MM.1S (cell line): Measurements from ENCODE around the gene WIPF3.

ENCODE experiments used
- DNase-seq: peaks from one replicate; pipeline ENCODE4 v3.0.0-alpha.2; 2015
- H2AFZ ChIP-seq: fragments of 300-600 bp; sonication (generic); 2 replicates; pipeline ENCODE4 v1.6.0; 2016; ENCODE audit warnings: antibody characterized with exemption, low read length
- H3F3A ChIP-seq: fragments of 300-600 bp; sonication (generic); 2 replicates; pipeline ENCODE4 v1.6.1; 2016; ENCODE audit warnings: mild to moderate bottlenecking, antibody characterized with exemption, low read length, moderate library complexity, mixed read lengths; ENCODE audit not compliant: insufficient read depth
- H3K27ac ChIP-seq: fragments of 300-600 bp; sonication (generic); 2 replicates; pipeline ENCODE4 v1.5.1; 2016; ENCODE audit warnings: mild to moderate bottlenecking, low read length
- H3K27me3 ChIP-seq: fragments of 300-600 bp; sonication (generic); replicated peaks from 2 replicates; pipeline ENCODE4 v1.6.0; 2016; ENCODE audit warnings: low read length; ENCODE audit not compliant: insufficient read depth
- H3K36me3 ChIP-seq: fragments of 300-600 bp; sonication (generic); replicated peaks from 2 replicates; pipeline ENCODE4 v1.6.1; 2016; ENCODE audit warnings: mild to moderate bottlenecking, low read length, mixed read lengths; ENCODE audit not compliant: insufficient read depth
- H3K4me1 ChIP-seq: fragments of 300-600 bp; sonication (generic); 2 replicates; pipeline ENCODE4 v1.6.1; 2016; ENCODE audit warnings: low read length, mixed read lengths
- H3K4me2 ChIP-seq: fragments of 300-600 bp; sonication (generic); 2 replicates; pipeline ENCODE4 v1.6.0; 2016; ENCODE audit warnings: low read depth, low read length
- H3K4me3 ChIP-seq: fragments of 300-600 bp; sonication (generic); 2 replicates; pipeline ENCODE4 v1.5.1; 2016; ENCODE audit warnings: low read length, mixed read lengths
- H3K79me2 ChIP-seq: fragments of 300-600 bp; sonication (generic); 2 replicates; pipeline ENCODE4 v1.6.1; 2016; ENCODE audit warnings: mixed run types, low read length, mixed read lengths
- H3K9ac ChIP-seq: fragments of 300-600 bp; sonication (generic); 2 replicates; pipeline ENCODE4 v1.6.1; 2016; ENCODE audit warnings: low read length, mixed read lengths
- H3K9me2 ChIP-seq: fragments of 300-600 bp; sonication (generic); replicated peaks from 2 replicates; pipeline ENCODE4 v1.6.1; 2016; ENCODE audit warnings: mild to moderate bottlenecking, low read length, mixed read lengths; ENCODE audit not compliant: insufficient read depth
- H3K9me3 ChIP-seq: fragments of 300-600 bp; sonication (generic); replicated peaks from 2 replicates; pipeline ENCODE4 v1.6.1; 2016; ENCODE audit warnings: mild to moderate bottlenecking, low read length, mixed read lengths; ENCODE audit not compliant: insufficient read depth
- H4K20me1 ChIP-seq: fragments of 300-600 bp; sonication (generic); 2 replicates; pipeline ENCODE4 v1.6.1; 2016; ENCODE audit warnings: mild to moderate bottlenecking, low read length, moderate library complexity, mixed read lengths; ENCODE audit not compliant: insufficient read depth
- CTCF ChIP-seq: fragments of 300-600 bp; sonication (generic); IDR thresholded peaks from 2 replicates; pipeline ENCODE4 v1.5.1; 2016; ENCODE audit warnings: antibody characterized with exemption, low read length, mixed read lengths
- EZH2 ChIP-seq: fragments of 300-600 bp; sonication (generic); optimal IDR thresholded peaks from 2 replicates; pipeline ENCODE3; 2017; ENCODE audit warnings: low read depth, mild to moderate bottlenecking, antibody characterized with exemption, low read length, mixed read lengths
- EZH2phosphoT487 ChIP-seq: fragments of 300-600 bp; sonication (generic); IDR thresholded peaks from 2 replicates; pipeline ENCODE4 v1.6.1; 2018; ENCODE audit warnings: antibody characterized with exemption, low read length

The WIPF3 gene

GRCh38 chr7:29843726-29844125, 37.4 kb downstream of the WIPF3 start:
- DNase-seq = no peak
- Histone ChIP-seq H3K9me3 (no peaks in the 10 kb centered on the region), H3K27ac (no peak overlapping the region)

GRCh38 chr7:29844559-29844958, 38.3 kb downstream of the WIPF3 start:
- H3K9me2 ChIP-seq = no peaks in the 10 kb centered on the region
- H3K79me2 ChIP-seq = no peaks in the 10 kb centered on the region
- H4K20me1 ChIP-seq = no peaks in the 10 kb centered on the region
- H3K27ac ChIP-seq = no peak overlapping the region
- no peaks in the 10 kb centered on the region for H3K4me1 ChIP-seq
- H3K27me3 ChIP-seq = no peaks in the 10 kb centered on the region
- H3K36me3 ChIP-seq = no peaks in the 10 kb centered on the region
- DNase-seq = no peak
- H3K4me3 ChIP-seq = no peak overlapping the region
- H2AFZ ChIP-seq = no peak overlapping the region
- H3K9ac ChIP-seq = no peak overlapping the region
- H3K4me2 ChIP-seq = no peak overlapping the region
- H3K9me3 ChIP-seq = no peaks in the 10 kb centered on the region
- no peak for TF ChIP-seq CTCF
- TF ChIP-seq EZH2 = no peak
- no peak for TF ChIP-seq EZH2phosphoT487
- H3F3A ChIP-seq = no peaks in the 10 kb centered on the region

More at GRCh38 chr7:29843726-29844125, 37.4 kb downstream of the WIPF3 start:
- no peaks in the 10 kb centered on the region for H3F3A ChIP-seq
- no peak overlapping the region for H2AFZ ChIP-seq
- H3K9me2 ChIP-seq = no peaks in the 10 kb centered on the region
- H3K36me3 ChIP-seq = no peaks in the 10 kb centered on the region
- no peak overlapping the region for H3K4me3 ChIP-seq
- no peaks in the 10 kb centered on the region for H3K27me3 ChIP-seq
- H3K4me1 ChIP-seq = no peaks in the 10 kb centered on the region
- no peaks in the 10 kb centered on the region for H3K79me2 ChIP-seq
- no peak overlapping the region for H3K4me2 ChIP-seq
- no peak overlapping the region for H3K9ac ChIP-seq
- no peaks in the 10 kb centered on the region for H4K20me1 ChIP-seq
- no peak for TF ChIP-seq EZH2phosphoT487
- TF ChIP-seq EZH2 = no peak
- TF ChIP-seq CTCF = no peak

GRCh38 chr7:29847496-29847895, 41.2 kb downstream of the WIPF3 start:
- Histone ChIP-seq H3K4me3 (no peak overlapping the region), H3K4me1 (no peaks in the 10 kb centered on the region), H2AFZ (no peak overlapping the region), H4K20me1 (no peaks in the 10 kb centered on the region), H3K27me3 (no peaks in the 10 kb centered on the region), H3K27ac (no peak overlapping the region), H3K9ac (no peak overlapping the region), H3F3A (no peaks in the 10 kb centered on the region), H3K79me2 (no peaks in the 10 kb centered on the region), H3K4me2 (no peak overlapping the region), H3K9me3 (no peaks in the 10 kb centered on the region), H3K36me3 (no peaks in the 10 kb centered on the region), H3K9me2 (no peaks in the 10 kb centered on the region)
- TF ChIP-seq EZH2phosphoT487 (no peak), EZH2 (no peak), CTCF (no peak)
- DNase-seq = no peak
